Stimulated activated CD4-positive, alpha-beta T cell treated with anti-CD3 and anti-CD28 coated beads, Interleukin-15, amount 100 ng/mL, for 48 hours (primary cell): Measurements from ENCODE around the gene PALS2.
A peak's percentile ranks its signal among the peaks of the same experiment; 100 is the strongest.

ENCODE experiments used
- DNase-seq, 2 donors: peaks; one replicate each; pipeline ENCODE4 v3.0.0-alpha.2; 2020; ENCODE audit warnings: low read depth in 2 of 2

PALS2 gene

DNA sequence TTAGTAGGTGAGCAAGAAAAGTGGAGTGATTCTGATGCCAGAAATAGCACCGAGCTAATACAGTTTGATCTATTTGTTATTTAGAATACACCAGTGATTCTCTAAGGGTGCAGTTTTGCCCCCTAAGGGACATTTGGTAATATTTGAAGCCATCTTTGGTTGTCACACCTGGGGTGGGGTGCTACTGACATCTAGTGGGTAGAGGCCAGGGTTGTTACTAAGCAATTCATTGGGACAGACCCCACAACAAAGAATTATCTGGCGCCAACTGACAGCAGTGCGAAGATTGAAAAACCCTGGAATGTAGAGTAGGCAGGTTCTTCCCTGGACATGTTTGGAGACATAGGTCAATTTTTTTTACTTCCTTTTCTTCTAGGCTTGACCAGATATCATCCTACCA, 14.6 kb downstream of the PALS2 start:
- peak in 1 of 2 donors; percentile 26 for DNase-seq

GRCh38 chr7:24591152-24591551, 17.9 kb downstream of the PALS2 start:
- no peak for DNase-seq

DNA sequence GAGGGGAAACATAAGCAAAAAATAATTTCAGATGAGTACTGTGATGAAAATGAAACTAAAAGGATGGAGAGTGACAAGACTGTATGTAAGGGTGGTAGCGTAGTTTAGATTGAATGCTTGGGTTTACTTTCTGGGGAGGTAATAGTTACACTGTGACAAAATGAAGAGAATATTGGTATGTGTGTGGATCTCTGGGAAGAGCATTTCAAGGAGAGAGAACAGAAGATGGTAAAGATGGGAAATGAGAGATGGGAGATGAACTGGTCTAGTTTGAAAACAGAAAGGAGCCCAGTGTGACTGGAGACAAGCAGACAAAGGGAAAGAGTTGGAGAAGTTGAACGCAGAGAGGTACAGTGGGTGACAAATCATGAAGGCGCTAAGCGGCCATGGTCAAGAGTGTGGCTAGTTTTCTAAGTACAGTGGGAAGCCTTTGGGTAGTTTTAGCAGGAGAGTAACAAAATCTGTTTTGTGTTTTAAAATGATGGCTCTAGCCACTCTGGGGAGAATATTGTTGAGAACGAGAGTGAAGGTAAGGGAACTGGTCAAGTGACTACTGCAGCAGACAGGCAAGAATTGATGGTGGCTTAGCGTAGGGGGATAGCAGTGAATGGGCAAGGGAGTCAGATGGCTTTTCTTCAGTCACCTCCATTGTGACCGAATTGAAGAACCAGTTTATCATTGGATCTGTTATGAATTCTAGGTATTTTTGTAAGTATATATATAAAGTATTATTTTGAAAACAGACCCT, 22.6 kb downstream of the PALS2 start:
- no peak for DNase-seq

DNA sequence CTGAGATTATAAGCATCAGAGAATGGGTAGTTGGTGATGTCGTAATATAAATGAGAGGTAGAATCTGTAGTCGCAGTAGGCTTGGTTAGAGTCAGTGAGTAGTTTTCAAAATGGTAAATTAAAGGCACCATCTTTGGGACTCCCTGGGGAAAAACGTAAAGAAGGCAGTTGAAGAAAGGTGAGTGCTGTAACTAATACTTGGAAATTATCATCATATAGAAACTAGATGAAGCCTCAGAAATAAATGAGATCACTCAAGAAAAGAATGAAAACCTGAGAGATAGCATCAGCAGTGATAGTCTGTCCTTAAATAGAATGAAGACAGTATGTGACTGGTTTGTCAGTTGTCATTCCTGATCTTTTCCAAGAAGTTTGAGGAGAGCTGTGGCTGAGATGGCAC, 23.8 kb downstream of the PALS2 start:
- no peak for DNase-seq

- DNase-seq = no peak
These were observed 28.3 kb downstream of the PALS2 start for GRCh38 chr7:24601600-24601999.

DNA sequence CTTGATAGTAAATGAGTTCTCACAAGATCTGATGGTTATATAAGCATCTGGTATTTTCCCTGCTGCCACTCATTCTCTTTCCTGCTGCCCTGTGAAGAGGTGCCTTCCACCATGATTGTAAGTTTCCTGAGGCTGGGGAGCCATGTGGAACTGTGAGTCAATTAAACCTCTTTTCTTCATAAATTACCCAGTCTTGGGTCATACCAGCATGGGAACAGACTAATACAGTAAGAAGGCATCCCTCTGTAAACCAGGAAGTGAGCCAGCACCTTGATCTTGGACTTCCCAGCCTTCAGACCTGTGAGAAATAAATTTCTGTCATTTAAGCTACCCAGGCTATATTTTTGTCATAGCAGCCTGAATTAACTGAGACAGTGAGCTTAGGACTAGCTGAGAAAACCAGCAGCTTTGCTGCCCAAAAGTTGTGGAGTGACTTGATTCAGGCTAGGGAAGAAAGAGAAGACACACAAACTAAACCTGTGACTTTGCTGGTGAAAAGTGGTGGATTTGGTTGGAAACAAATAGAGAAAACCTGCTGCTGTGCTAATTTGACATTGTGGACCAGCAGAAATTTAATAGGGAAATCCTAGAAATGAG, 29.7 kb downstream of the PALS2 start:
- no peak for DNase-seq

GRCh38 chr7:24604630-24605029, 31.4 kb downstream of the PALS2 start:
- no peak for DNase-seq

DNA sequence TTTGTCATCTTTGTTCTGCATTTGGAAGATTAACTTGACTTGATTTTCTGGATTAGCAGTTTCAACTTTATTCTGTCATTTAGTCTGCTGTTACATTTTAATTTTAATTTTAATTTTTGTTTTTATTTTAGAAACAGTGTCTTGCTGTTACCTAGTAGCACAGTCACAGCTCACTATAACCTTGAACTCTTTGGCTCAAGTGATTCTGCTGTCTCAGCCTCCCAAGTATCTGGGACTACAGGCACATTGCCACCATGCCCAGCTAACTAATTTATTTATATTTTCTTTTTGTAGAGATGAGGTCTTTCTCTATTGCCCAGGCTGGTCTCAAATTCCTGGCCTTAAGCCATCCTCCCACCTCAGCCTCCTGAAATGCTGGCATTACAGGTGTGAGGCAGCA, 35.3 kb downstream of the PALS2 start:
- DNase-seq = no peak

DNA sequence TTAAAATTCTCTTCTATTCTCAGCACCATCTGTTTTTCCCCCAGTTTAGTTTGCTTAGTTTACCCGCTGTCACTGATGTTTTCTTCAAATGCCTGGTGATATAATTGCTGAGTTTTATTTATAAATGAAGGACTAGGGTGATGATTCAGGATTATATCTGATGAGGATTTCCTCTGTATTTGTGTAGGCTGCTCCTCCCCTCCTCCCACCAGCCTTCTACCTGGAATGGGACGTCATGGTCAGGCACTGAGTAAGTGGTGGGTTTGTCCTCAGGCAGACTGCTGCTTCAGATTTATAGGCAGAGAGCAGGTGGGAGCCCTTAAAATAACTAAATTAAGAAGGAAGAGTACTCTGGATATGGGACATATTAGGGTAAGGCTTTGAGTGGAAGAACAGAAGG, 35.8 kb downstream of the PALS2 start:
- DNase-seq = no peak

DNA sequence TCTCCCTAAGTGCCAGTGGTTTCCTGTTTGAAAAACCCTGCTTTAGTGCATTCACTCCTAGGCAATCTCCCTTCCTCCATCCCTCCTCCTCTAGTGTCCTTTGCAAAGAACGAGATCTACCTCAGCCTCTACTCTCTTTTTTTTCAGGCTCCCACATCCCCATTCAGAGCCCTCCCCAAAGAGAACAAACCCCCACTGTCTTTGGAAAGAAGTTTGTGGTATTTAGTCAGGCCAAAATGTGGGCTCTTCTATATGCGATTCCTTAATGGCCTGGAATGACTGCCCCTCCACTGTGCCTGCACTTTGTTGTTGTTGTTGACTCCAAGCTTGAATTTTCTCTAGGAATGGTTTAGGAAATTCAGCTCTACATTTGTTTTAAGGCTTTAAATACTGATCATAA, 36.3 kb downstream of the PALS2 start:
- DNase-seq = no peak

DNA sequence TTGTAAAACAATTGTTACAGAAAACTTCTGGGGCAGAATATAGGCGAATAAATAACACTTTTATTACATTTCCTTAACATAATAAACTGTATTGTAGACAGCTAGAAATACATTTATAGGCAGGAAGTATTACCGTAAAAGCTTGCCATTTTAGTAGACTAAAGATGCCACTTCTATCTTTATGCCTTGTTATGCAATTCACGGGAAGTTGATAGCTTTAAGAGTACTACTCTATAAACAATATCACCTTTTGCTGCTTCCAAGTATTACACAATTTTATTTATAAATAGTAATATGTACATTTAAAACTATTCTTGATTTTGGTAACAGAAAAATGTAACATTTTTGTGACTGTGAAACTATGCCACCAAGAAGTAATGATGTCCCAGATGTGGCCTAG, 37.9 kb downstream of the PALS2 start:
- no peak for DNase-seq

DNA sequence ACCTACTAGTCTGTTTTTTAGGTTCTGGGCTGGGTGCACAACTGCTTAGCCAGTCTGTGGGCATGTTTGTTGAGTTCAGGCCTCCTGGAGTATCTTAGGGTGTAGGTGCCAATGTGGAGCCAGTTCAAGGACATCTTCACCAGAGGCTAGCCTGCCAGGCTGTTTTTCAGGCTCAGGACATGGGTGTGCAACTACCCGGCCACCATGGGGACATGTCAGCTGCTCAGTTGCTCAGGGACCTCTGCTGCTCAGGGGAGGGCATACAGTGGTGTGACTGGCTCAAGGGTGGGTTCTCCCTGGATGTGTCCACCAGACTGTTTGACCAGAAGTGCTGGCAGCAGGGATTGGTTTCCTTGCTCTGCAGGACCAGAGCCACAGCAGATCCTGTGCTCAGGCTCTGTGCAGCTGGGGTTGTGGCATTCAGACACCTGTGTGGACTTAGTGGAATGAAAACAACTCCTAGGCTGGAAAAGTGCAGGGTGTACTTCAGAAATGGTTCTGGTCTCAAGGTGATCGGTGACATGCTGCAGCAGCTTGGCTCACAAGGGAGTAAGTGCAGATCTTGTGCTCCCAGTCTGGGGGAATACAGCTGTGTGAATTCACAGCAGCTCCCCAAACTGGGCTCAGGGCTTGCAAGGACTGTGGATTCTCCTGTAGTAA, 44.8 kb downstream of the PALS2 start:
- DNase-seq = no peak

GRCh38 chr7:24619978-24620377, 46.7 kb downstream of the PALS2 start:
- DNase-seq = no peak

GRCh38 chr7:24622646-24623182, 49.5 kb downstream of the PALS2 start:
- no peak for DNase-seq
